GM21528 (cell line): ENCODE results near the gene RNASE4.
A peak's percentile ranks its signal among the peaks of the same experiment; 100 is the strongest.

Experiments used
- ATAC-seq: cut with Tn5 transposase; IDR thresholded peaks from one replicate; pipeline ENCODE4 v1.9.1; 2021; ENCODE audit warnings: mild to moderate bottlenecking, moderate library complexity; ENCODE audit not compliant: unreplicated experiment, low FRiP score

Gene RNASE4

DNA sequence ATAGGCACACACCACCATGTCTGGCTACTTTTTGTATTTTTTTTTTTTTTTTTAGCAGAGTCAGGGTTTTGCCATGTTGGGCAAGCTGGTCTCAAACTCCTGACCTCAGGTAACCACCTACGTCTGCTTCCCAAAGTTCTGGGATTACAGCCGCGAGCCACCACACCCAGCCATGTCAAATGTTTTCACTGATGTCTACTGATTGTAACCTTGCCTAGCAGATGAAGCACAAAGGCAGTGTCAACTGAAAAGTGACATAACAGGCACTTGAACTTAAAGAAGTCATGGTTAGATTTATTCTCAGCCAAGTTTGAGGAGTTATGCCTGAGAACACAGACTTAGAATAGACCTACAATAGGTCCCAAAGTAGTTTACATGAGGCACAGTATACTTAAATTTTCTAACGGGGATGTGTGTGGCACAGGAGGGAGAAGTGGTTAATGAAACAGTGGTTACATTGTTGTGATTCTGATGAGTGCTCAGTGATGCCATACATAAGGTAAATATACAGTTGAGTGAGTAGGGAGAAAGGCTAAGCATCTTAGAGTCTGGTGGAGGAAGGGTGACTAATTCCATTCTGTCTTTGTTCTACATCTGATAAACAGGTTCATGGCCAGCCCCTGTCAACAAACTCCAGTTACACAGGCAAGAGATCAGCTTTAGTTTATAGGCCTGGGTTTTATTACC is 12.6 kb upstream of the RNASE4 start:
- no peak for ATAC-seq

DNA sequence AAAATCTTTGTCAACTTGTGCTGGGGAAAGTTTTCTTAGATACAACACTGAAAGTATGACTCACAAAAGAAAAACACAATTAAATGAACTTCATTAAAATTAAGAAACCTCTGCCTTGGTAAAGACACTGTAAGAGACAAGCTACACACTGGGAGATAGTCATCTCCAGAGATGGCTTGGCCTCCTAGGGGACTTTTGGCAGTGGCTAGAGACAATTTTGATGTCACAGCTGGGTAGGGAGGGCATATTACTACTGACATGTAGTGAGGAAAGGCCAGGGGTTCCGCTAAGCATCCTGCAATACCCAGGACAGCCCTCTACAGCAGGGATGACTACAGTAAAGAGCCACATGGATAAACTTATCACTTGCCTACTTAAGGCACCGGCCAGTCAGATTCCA is 8.7 kb upstream of the RNASE4 start:
- ATAC-seq, result no peak

DNA sequence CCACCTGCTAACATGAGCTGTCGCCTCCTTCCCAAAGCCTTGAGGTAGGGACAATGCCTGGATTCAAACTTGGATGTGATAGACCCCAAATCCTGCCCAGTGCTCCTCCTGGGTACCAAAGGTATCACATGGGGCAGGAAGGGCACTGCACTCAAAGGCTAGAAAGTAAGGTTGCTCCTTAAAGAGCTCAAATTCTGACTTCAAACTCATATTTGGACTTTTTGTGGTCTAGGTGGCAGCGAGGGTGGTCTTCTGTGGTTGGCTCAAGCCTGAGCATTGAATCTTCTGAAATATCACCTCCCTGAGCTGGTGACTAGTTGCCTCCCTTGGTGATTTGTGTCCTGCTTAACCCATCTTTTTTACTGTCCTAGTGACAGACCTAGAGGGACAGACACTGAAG is 8.3 kb upstream of the RNASE4 start:
- no peak for ATAC-seq

DNA sequence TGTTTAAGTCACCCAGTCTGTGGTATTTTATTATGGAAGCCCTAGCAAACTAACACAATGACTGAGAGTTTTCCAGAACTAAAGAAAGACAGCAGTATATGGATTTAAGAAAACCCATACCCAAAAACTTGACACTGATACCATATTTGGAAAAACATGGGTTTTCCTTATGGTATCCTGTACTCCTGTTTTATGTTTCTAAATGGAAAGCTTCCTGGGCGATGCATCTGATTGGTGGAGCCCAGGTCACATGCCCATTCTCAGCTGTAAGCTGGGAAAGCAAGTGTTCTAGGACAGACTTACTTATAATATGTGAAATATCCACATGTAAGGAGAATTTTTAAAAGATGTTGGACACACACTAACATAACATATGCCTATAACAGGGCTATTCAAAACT is 4.5 kb upstream of the RNASE4 start:
- no peak for ATAC-seq

DNA sequence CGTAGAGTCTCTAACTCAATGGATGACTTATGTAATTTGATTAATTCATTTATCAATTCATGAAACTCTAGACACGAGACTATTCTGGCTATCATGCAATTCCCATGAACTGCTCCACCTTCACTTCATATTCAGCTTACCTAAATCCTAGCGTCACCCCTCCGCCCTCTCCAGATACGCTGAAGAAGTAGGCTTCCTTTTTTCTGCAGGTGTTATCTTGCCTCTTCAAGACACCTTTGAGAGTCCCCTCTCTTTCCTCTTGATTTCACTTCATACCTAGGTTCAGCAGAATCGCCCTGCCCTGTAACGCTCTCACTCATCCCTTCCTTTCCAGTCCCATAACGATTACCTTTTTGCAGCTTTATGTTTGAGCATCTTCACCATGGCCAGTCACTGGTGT is 4.0 kb upstream of the RNASE4 start:
- ATAC-seq, result no peak

DNA sequence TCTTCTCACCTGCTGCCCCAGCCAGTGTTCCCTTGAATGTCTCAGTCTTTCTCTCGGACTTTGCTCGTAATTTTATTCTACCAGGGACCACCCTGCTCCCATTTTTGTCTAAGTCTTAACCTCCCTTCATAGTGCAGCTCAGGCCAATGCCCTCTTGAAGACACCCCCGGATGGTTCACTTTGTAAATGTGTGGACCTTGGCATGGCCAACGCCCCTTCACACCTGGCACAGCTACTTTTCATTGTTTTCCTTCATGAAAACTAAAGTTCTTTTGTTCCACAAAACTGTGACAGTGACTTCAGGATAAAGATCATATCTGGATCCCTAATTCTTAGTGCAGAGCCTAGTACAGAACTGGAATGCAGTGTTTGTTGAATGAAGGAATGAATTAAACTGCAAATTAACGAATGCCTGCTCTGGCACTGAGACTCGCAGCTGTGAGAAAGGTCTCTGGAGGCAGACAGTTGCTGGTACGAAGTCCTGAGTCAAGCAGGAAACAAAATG is 3.5 kb upstream of the RNASE4 start:
- ATAC-seq, result peak; percentile 38

DNA sequence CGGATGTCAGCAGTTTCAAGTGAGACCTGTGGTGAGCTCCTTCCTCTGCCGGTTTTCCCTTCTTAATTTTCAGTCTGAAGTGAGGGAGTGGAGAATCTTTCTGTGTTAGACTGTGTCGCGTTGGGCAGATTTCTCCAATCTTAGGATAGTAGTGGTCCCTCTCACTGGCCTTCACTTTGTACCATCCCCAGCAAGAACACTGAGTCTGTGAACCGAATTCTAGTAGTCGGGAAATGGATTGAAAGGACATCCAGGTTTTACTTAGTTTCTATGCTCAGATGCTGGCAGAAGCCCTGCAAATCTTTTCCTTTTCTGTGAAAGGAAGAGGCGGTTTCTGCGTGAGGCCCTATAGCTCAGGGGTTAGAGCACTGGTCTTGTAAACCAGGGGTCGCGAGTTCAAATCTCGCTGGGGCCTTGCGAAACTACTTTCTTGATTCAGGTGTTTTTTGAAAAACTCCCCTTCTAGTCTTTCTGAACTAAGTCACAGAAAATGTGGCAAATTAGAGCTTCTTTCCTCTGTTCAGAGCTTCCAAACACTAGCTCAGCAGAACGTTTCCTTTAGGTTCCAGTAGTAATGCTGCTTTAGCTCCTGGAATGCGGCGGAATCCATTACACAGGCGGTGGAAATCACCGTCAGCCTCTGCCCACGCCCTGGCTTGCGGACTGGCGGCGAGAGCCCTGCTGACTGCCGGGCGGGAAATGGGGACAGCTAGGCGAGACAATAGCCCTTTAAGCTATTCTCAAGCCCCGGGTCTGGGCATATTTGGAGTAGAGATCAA is 2.8 kb upstream of the RNASE4 start:
- ATAC-seq, result peak; percentile 42

DNA sequence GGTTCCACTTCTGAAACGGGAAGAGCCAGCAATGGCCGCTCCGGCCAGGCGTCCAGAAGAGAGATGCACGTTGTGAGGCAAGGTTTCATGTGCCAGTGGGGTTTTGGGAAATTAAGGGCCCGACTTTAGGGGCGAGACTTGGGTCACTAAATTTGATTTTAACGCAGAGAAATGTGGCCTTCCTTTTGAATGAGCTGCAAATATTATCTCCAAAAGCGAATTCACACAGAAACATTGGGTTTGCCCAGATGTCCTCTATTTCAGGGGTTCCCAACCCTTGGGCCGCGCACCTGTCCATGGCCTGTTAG is 2.3 kb upstream of the RNASE4 start:
- no peak for ATAC-seq

DNA sequence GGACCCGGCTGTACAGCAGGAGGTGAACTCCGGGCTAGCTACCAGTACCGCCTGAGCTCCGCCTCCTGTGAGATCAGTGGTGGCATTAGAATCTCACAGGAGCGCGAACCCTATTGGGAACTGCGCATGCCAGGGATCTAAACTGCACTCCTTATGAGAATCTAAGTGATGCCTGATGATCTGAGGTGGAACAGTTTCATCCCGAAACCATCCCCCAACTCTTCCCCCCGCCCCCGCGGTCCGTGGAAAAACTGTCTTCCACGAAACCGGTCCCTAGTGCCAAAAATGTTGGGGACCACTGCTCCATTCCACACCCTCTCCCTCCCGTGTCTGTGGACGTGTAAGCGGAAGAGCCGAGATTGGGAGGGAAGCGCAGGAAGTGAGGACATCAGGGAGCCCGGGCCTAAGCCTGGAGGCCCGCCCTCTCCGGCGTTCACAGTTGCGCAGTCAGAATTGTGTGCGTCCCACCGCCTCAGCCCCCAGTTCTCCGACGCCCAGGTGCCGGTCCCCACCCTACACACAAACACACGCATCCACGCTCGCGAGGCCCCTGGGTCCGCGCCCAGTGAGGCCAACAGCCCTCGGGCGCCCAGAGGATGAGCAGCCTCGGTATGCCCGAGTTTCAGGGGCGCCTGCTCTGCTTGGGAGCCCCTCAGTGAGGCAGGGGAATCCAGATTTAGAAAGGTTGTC is 1.8 kb upstream of the RNASE4 start:
- ATAC-seq, result peak; percentile 47

DNA sequence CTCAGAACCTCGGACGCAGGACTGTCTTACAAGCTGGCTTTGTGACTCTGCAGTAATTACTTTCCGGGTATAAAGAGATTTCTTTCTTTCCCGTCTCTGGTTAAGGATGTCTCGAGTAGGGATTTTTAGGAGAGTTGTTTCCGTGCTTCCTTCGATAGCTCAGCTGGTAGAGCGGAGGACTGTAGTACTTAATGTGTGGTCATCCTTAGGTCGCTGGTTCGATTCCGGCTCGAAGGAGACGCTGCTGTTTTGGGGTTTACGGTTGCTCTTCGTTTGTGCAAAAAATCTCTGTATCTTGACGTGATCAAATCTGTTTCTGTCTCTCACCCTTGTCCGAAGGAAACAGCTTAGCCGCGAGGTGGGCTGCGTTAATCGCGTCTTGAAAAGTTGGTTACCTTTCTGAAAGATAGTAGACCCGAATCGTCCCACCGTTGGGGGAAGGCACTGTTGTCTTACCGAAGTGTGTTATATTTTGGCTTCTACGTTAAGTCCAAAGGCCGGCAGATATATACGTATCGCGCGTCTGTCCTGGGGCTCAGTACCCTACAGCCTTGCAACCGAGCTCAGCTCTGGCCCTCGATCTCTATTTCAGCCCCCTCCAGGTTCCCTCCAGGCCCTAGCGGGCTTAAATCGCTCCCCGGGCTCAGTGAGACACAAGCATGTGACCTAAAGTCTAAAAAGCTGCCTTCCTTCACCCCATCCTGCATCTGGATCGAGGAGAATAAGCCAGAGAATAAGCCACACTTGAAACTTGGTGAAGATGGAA is 1.1 kb upstream of the RNASE4 start:
- ATAC-seq, result peak; percentile 24

DNA sequence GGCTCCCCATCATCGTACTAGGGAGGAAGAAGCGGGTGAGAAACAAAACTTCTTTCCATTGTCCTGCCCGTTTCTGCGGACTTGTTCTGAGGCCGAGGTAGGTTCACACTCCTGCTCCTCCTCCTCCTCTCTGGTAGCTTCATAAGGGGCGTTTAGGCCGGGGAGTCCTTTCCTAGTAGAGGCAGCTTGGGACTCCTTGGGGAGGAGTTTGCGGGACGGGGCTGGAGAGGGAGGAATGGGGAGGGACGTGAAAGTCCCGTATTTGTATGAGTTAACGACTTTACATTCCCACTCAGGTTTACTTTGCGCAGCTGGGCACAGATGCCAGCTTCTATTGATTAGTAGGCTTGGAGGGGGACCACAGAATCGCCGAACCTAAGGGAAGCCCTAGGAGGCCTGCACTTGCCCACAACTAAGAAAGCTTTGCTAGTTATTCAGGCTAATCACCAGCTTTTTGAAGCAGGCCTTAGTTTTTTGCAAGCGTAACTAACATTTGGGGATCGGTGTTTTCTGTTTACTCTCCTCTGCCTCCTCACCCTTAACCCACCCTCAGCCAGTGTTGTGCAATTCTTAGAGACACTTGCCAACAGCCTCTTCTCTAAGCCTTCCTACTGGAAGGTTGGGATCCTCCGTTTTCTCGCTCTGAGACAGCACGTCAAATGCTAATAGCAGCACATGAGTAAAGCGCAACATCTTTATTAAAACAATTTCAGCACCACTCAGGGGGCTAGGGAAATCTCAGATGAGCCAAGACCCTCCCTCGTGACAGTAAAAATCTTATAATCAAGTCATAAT is 499 bp downstream of the RNASE4 start:
- no peak for ATAC-seq

DNA sequence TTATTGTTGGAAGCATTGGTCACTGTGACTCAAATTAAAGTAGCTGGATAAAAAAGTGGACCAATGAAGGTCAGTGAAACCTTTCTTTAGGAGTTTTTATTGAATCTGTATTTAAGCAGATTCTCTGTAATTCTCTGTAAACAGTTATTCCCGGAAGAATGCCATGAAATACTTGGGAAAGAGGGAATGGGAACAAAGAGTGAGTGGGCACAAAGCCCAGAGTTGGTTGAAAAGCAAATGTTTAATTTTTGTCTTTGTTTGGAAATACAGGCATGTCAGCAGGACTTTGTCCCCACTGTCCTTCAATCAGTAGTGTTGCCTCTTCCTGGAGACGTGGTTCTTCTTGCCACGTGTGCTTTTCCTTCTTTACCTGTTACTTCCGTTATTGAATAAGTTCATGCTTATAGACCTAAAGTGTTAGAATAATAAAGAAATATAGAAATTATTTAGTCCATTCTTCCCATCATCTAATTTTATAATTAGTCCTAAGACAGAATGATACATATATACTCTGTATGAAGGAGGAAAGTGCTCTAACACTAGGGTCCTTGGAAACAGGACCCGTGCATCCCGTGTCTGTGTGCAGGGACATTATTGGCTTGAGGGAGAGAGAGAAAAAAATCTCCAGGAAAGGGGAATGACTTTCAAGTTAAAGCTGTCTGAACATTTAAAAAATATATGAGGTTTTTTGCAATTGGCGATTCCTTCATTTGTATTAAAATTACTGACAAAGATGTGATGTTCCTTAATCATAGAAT is 2.2 kb downstream of the RNASE4 start:
- ATAC-seq, result no peak

DNA sequence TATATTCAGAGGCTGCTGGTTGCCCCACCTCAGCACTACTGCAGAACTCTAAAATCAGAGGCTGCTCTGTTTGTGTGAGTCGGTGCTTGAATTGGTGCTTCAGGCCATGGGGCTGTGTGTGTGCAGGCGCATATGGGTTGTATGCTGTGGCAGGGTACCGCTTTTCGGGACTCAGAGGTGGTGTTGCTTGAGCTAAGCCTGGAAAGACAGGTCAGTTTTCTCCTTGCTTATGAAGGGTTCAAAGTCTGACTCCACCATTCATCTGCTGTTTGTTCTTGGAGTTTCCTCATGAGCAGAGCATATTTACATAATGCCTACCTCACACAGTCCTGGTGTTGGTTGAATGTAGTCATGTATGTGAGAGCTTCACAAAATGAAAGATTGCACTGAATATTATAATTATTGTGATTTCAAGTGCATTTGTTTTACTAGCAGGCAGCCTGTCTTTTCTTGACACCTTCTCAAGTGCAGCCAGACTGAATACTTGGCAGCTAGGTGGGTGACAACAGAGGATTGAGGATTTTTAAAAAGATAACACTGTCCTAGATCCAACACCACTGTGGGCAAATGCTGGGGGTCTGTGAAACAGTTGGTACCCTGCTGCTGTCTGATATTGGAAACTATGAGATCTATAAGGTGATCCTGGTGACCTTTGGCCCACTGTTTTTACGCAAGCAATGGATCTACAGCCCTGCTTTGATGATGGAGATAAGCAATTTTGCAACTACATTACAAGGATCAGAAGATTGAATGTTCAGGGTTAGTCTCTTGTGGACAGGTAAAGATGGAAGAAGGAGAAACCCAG is 3.2 kb downstream of the RNASE4 start:
- ATAC-seq, result no peak

DNA sequence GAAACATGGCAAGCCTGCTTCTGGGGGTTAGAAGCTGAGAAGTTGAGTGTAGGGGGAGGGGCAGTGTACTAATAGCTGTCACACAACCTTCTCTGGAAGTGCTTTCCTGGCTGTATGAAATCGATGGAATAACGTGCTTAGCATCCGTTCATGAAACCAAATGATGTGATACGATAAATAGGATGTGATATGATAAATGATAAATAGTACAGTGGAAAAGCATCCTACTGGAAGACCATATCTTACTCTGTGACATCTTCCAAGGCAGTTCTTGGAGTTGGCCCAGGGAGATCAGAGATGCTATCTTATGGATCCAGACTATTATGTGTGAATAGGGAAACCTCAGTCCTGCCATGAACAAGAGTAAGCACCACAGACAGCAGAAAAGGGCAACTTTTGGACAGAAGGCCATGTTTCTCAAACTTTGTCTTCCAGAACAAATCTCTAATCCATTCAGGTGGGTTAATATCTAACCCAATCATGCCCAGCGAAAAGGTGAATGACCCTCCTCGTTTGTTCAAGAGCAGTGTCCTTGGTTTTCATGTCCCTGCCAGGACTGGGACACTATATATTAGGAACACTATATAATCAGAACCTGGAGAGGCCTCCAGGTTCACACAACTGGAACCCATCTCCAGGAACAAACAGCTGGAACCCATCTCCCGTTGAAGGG is 3.9 kb downstream of the RNASE4 start, which contains the start of gene ANG:
TSS of gene ANG (plus strand) at position 598 of the 673 bp plus-strand sequence. CDS start 4,801 bp downstream, outside the sequence.
- no peak for ATAC-seq

DNA sequence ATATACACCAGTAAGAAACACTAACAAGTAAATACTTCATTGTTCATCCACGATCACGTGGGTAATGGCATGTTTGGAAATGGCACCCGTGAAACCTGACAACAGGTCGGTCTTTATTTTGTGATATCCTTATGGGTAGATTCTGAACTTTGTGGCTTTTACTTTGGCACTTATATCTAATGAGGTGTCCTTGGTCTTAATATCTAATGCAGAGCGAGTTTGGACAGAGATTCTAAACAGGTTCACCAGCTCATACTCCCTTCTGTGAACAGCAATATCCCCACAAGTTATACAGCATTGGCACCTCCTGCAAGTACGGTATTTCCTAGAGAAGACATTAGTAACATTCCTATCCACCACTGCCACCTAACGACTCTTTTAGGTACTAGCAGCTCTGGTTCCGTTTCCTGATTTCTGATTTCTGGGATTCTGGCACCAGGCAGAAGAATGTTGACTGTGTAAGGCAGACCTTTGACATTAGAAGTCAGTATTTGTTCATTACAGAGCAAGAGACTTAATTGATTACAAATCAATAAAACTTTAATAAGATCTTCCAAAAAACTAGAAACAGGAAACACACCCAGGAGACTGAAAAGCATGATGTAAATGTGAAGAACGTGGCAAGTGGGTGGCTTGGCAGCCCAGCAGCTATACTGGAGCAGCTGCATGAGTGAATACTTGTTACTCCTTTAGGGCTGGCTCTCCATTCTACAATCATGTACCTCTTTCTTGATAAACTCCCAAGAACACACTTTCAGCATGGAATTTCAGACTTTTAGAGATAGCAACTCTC is 6.7 kb downstream of the RNASE4 start:
- ATAC-seq, result no peak

DNA sequence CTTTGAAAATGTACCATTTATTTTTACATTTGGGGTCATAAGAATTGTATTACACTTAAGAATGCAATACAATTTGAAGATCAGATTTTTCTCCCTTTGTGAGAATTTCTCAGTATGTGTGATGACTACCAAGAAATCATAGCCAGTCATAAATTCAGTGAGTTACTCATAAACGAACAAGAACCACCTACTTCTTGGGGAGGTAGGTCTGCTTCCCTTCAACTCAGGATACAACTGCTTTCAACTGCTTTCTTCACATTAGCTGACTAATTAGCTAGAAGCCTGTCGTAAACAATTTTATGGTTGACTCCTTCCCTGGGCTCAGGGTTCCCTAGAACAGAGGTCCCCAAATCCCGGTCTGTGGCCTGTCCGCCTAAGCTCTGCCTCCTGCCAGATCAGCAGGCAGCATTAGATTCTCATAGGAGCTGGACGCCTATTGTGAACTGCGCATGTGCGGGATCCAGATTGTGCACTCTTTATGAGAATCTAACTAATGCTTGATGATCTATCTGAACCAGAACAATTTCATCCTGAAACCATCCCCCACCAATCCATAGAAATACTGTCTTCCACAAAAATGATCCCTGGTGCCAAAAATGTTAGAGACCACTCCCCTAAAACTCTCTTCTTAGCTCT is 7.9 kb downstream of the RNASE4 start:
- no peak for ATAC-seq

DNA sequence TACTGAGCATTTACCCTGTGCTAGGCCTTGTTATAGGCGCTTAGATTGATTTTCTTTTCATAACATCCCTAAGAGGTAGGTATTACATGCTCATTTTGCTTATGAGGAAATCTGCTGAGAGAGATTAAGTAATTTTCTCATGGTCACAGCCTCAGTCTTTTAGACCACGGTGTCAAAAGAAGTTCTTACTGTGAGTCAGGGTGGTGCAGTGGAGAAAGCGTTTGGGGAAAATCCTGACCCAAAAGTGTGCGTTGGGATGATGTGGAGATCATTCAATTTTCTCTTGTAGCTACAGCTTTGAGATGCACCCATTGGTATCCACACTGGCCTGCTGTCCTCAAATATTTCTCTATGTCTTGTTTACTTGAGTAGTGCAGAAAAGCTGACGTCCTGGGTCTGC is 12.4 kb downstream of the RNASE4 start:
- ATAC-seq, result no peak
